HG02610 (cell line): ENCODE data around the gene MPRIP.

Experiments used
- ATAC-seq: cut with Tn5 transposase; IDR thresholded peaks from one replicate; pipeline ENCODE4 v1.9.1; 2021; ENCODE audit warnings: mild to moderate bottlenecking, moderate library complexity; ENCODE audit not compliant: unreplicated experiment

The MPRIP gene

GRCh38 chr17:17084317-17084835, 42.1 kb downstream of the MPRIP start:
- no peak for ATAC-seq

- ATAC-seq, result no peak
Observed at GRCh38 chr17:17084941-17085340, 42.7 kb downstream of the MPRIP start.

GRCh38 chr17:17086585-17086984, 44.3 kb downstream of the MPRIP start:
- no peak for ATAC-seq

- no peak for ATAC-seq
Observed at GRCh38 chr17:17087424-17088015, 45.3 kb downstream of the MPRIP start.

GRCh38 chr17:17088086-17088485, 45.8 kb downstream of the MPRIP start:
- ATAC-seq, result no peak

GRCh38 chr17:17088541-17089525, 46.6 kb downstream of the MPRIP start:
- no peak for ATAC-seq

- ATAC-seq, result no peak
Observed at GRCh38 chr17:17089796-17090641, 47.8 kb downstream of the MPRIP start.

- ATAC-seq, result no peak
Observed at GRCh38 chr17:17090642-17091103, 48.4 kb downstream of the MPRIP start.

GRCh38 chr17:17091276-17091675, 49.0 kb downstream of the MPRIP start:
- no peak for ATAC-seq

GRCh38 chr17:17091856-17092756, 49.8 kb downstream of the MPRIP start:
- no peak for ATAC-seq

GRCh38 chr17:17093764-17094163, 51.5 kb downstream of the MPRIP start:
- ATAC-seq, result no peak

GRCh38 chr17:17096438-17097178, 54.4 kb downstream of the MPRIP start:
- no peak for ATAC-seq

- ATAC-seq, result no peak
Observed at GRCh38 chr17:17097763-17098345, 55.6 kb downstream of the MPRIP start.

- ATAC-seq, result no peak
Observed at GRCh38 chr17:17098551-17099179, 56.4 kb downstream of the MPRIP start.

- no peak for ATAC-seq
Observed at GRCh38 chr17:17102176-17102575, 59.9 kb downstream of the MPRIP start.

GRCh38 chr17:17103160-17103559, 60.9 kb downstream of the MPRIP start:
- ATAC-seq, result no peak

GRCh38 chr17:17104036-17104435, 61.8 kb downstream of the MPRIP start:
- no peak for ATAC-seq

- no peak for ATAC-seq
Observed at GRCh38 chr17:17104494-17104893, 62.2 kb downstream of the MPRIP start.
